Aorta (tissue), 5 donors: ENCODE results near the gene TSPAN15. TPM values are rescaled to one million over a fixed set of nuclear protein-coding genes. Genes with fewer than 3 reads are reported as not detected.
A peak's percentile ranks its signal among the peaks of the same experiment; 100 is the strongest.
"Not testable (repeated sequence)": the region's sequence is repeated elsewhere in the genome, so short reads cannot be mapped to it uniquely, and the experiment has no call there.

Source experiments
- ATAC-seq: fragments of 200-7000 bp; cut with Tn5 transposase; one replicate; pipeline ENCODE4 v1.9.1; 2022; ENCODE audit warnings: moderate library complexity; ENCODE audit not compliant: low FRiP score
- DNase-seq, 2 donors: peaks; one replicate each; pipeline ENCODE4 v3.0.0-alpha.2; 2020
- H3K27ac ChIP-seq, 2 donors: one replicate each; pipeline ENCODE4 v1.5.1; 2013; ENCODE audit warnings: low read length in 2 of 2, mild to moderate bottlenecking in 2 of 2, moderate library complexity in 2 of 2, control low read depth in 1 of 2, inconsistent platforms in 1 of 2, low read depth in 1 of 2
- H3K27me3 ChIP-seq, 2 donors: one replicate each; pipeline ENCODE4 v1.6.1; 2013; ENCODE audit warnings: control low read depth in 1 of 2, low read length in 1 of 2, mild to moderate bottlenecking in 1 of 2, moderate library complexity in 1 of 2; ENCODE audit not compliant: insufficient read depth in 2 of 2, control insufficient read depth in 1 of 2
- H3K36me3 ChIP-seq, 2 donors: one replicate each; pipeline ENCODE4 v1.6.1; 2013; ENCODE audit warnings: control low read depth in 1 of 2, low read length in 1 of 2, mild to moderate bottlenecking in 1 of 2; ENCODE audit not compliant: insufficient read depth in 2 of 2, control insufficient read depth in 1 of 2
- H3K4me1 ChIP-seq, 2 donors: one replicate each; pipeline ENCODE4 v1.6.1; 2013; ENCODE audit warnings: low read length in 2 of 2, control low read depth in 1 of 2, mild to moderate bottlenecking in 1 of 2, moderate library complexity in 1 of 2; ENCODE audit not compliant: insufficient read depth in 2 of 2, control insufficient read depth in 1 of 2
- H3K4me3 ChIP-seq, 2 donors: one replicate each; pipeline ENCODE4 v1.5.1; 2013; ENCODE audit warnings: low read length in 2 of 2, control low read depth in 1 of 2, mild to moderate bottlenecking in 1 of 2
- H3K9me3 ChIP-seq: one replicate; pipeline ENCODE4 v1.6.1; 2013; ENCODE audit warnings: mild to moderate bottlenecking, low read length; ENCODE audit not compliant: control insufficient read depth
- WGBS, 2 donors: extraction: QIAGEN DNeasy Blood & Tissue Kit; methylation state at CpG; one replicate each; pipeline ENCODE4 v1.1.7; 2013; 5-methylcytosine and 5-hydroxymethylcytosine counted together
- intact Hi-C, 2 donors: fragments of 100-400 bp; cut with DNase I; formaldehyde crosslinking; loops; one replicate each; pipeline versions ENCODE4 v1.14.2 to v1.15.0; 2022
- polyA plus RNA-seq, 2 donors: library from polyadenylated mRNA; stranded (reverse); fragments of 200-250 nt; gene quantifications; one replicate each; pipeline ENCODE4 v1.2.3, GENCODE V29; 2013
- total RNA-seq, 2 donors: library from RNA; stranded (reverse); fragmentation: NEBNext Ultra II Directional; extraction: Animal tissue kit (Norgen Biotek cat#: 25700); gene quantifications; one replicate each; pipeline ENCODE4 v1.2.1, GENCODE V29; 2021
- donor health status: healthy with polysubstance abuse.
- donor health status: Bipolar disorder and iron deficiency.
- donor health status: DM: no; HTN: no; CAD: no.
- donor health status: DM: no; HTN: no; CAD: no.
- donor health status: DM: yes; HTN: yes; CAD: no.

Gene TSPAN15
- total and polyA plus RNA-seq, 4 donors = 1.8 to 16.8 (median 11.5) TPM

DNA sequence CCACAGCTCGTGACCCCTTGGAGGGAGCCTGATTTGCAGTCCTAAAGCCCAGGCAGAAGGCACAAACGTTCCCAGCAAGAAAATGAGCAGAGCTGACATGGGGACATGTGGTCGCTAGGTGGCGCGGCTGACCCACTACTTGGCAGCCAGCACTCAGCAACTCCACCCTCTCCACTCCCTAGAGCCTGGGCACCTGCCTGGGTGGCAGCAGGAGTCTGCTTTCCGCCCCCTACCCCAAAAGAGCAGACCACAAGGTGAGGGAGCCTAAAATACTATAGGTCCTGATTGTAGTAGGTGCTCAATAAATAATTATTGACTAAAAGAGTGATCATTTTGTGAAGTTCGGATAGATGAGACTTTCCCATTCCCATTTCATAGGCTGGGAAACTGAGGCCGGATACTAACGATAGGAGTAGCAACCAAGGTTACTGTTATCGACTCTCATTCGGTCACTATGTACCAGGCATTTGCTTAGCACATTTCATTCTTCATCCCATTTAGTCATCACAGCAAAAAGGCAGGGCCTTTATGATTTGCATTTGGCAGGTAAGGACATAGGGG lies 64.5 kb downstream of the TSPAN15 start:
- intact Hi-C loops = loop anchor here (1.0 to 2.0 kb wide), 2 partner anchors 123 kb away; no protein-coding TSS in a partner anchor
- peak; percentile 75 to 90 for DNase-seq

GRCh38 chr10:69516316-69516715 lies 65.1 kb downstream of the TSPAN15 start:
- Histone ChIP-seq H3K4me1 (no peaks in the 10 kb centered on the region), H3K4me3 (no peak overlapping the region), H3K27me3 (no peaks in the 10 kb centered on the region), H3K9me3 (no peaks in the 10 kb centered on the region), H3K27ac (no peak overlapping the region), H3K36me3 (no peaks in the 10 kb centered on the region)
- ATAC-seq (no peak), DNase-seq (no peak)
- WGBS, 2 donors = 32 to 35% methylated on average over 3 of the region's 3 CpGs
- intact Hi-C loops = no loop called here

More for the DNA sequence above, 64.5 kb downstream of the TSPAN15 start:
- Histone ChIP-seq H3K4me3 (no peak overlapping the region), H3K27me3 (no peaks in the 10 kb centered on the region), H3K36me3 (no peaks in the 10 kb centered on the region), H3K9me3 (no peaks in the 10 kb centered on the region), H3K27ac (no peak overlapping the region), H3K4me1 (no peaks in the 10 kb centered on the region)
- ATAC-seq = peak; percentile 73
- WGBS, 2 donors = 23 to 26% methylated on average over 11 of the region's 11 CpGs

- no peaks in the 10 kb centered on the region for H3K9me3 ChIP-seq
- WGBS, 2 donors = 90% methylated on average over 4 of the region's 4 CpGs
- H3K27me3 ChIP-seq = no peaks in the 10 kb centered on the region
- DNase-seq (no peak), ATAC-seq (peak; percentile 33)
- H3K27ac ChIP-seq = no peak overlapping the region
- H3K4me1 ChIP-seq = no peaks in the 10 kb centered on the region
- intact Hi-C loops = no loop called here
- H3K4me3 ChIP-seq = no peak overlapping the region
- H3K36me3 ChIP-seq = no peaks in the 10 kb centered on the region
Observed at GRCh38 chr10:69516796-69517195, 65.5 kb downstream of the TSPAN15 start.

- no peak for DNase-seq
- intact Hi-C loops = no loop called here
Observed at GRCh38 chr10:69517271-69517848, 66.1 kb downstream of the TSPAN15 start.

GRCh38 chr10:69527961-69528360 lies 76.7 kb downstream of the TSPAN15 start:
- WGBS, 2 donors = 95 to 96% methylated on average over 9 to 11 of the region's 11 CpGs
- Histone ChIP-seq H3K4me1 (no peaks in the 10 kb centered on the region), H3K36me3 (no peaks in the 10 kb centered on the region), H3K27me3 (no peaks in the 10 kb centered on the region), H3K9me3 (peaks cover 2% of the 10 kb centered on the region), H3K4me3 (no peak overlapping the region), H3K27ac (no peak overlapping the region)
- ATAC-seq = no peak
- intact Hi-C loops = no loop called here
- no peak for DNase-seq

More at GRCh38 chr10:69517271-69517848, 66.1 kb downstream of the TSPAN15 start:
- 85 to 87% methylated on average over 9 of the region's 9 CpGs for whole genome bisulfite sequencing, 2 donors
- H3K4me3 ChIP-seq = no peak overlapping the region
- no peaks in the 10 kb centered on the region for H3K9me3 ChIP-seq
- no peak for ATAC-seq
- H3K27me3 ChIP-seq = no peaks in the 10 kb centered on the region
- no peaks in the 10 kb centered on the region for H3K36me3 ChIP-seq
- H3K4me1 ChIP-seq = no peaks in the 10 kb centered on the region
- H3K27ac ChIP-seq = no peak overlapping the region

DNA sequence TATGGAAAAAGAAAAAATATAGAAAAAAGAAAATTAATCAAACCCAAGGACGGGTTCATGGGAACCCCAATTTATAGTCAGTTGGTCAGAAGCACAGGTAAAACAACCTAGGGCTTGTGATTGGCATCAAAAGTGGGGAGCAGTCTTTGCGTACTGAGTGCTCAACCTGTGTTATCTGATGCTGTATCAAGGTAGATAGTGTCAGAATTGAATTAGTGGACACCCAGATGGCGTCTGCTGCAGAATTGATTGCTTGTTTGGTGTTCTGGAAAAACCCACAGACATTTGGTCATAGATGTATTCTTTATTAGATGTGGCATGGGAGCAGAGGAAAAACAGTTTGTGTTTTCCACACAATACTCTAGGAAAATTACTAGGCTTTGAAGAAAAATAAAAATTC lies 82.4 kb downstream of the TSPAN15 start:
- ATAC-seq = no peak
- 62 to 69% methylated on average over 3 of the region's 3 CpGs for WGBS, 2 donors
- Histone ChIP-seq H3K27me3 (no peaks in the 10 kb centered on the region), H3K4me3 (no peak overlapping the region), H3K36me3 (no peaks in the 10 kb centered on the region), H3K9me3 (no peaks in the 10 kb centered on the region), H3K4me1 (no peaks in the 10 kb centered on the region), H3K27ac (no peak overlapping the region)
- intact Hi-C loops = no loop called here
- no peak for DNase-seq

DNA sequence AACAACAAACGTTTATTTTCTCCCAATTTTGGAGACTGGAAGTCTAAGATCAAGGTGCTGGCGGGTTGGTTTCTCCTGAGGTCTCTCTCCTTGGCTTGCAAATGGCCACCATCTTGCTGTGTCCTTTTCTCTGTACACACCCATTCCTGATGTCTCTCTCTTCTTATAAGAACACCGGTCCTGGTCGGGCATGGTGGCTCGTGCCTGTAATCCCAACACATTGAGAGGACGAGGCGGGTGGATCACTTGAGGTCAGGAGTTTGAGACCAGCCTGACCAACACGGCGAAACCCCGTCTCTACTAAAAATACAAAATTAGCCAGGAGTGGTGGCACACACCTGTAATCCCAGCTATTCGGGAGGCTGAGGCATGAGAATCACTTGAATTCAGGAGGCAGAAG lies 85.3 kb downstream of the TSPAN15 start:
- ATAC-seq, H3K27me3 ChIP-seq, H3K4me1 ChIP-seq, H3K36me3 ChIP-seq, H3K4me3 ChIP-seq, DNase-seq, H3K27ac ChIP-seq, H3K9me3 ChIP-seq, intact Hi-C loops: not testable (repeated sequence)
- WGBS, 2 donors = 94 to 95% methylated on average over 11 of the region's 11 CpGs

- Histone ChIP-seq H3K4me3 (no peak overlapping the region), H3K4me1 (no peaks in the 10 kb centered on the region), H3K27me3 (no peaks in the 10 kb centered on the region), H3K9me3 (peaks cover 3% of the 10 kb centered on the region), H3K36me3 (no peaks in the 10 kb centered on the region), H3K27ac (no peak overlapping the region)
- ATAC-seq = no peak
- intact Hi-C loops = no loop called here
- DNase-seq = no peak
- 86 to 90% methylated on average over 6 of the region's 6 CpGs for WGBS, 2 donors
Observed at GRCh38 chr10:69537449-69537848, 86.2 kb downstream of the TSPAN15 start.

- Histone ChIP-seq H3K36me3 (no peaks in the 10 kb centered on the region), H3K4me3 (no peak overlapping the region), H3K9me3 (peaks cover 3% of the 10 kb centered on the region), H3K27me3 (no peaks in the 10 kb centered on the region), H3K27ac (no peak overlapping the region), H3K4me1 (no peaks in the 10 kb centered on the region)
- intact Hi-C loops = no loop called here
- DNase-seq = no peak
- ATAC-seq = no peak
- 65% methylated on average over 3 of the region's 3 CpGs for WGBS, 2 donors
Observed at GRCh38 chr10:69538461-69538860, 87.2 kb downstream of the TSPAN15 start.
